GM18870 (cell line): ENCODE measurements around the gene ETV6.

Experiments used
- ATAC-seq: cut with Tn5 transposase; IDR thresholded peaks from one replicate; pipeline ENCODE4 v1.9.1; 2021; ENCODE audit warnings: moderate library complexity; ENCODE audit not compliant: unreplicated experiment

ETV6 gene

GRCh38 chr12:11713202-11713601 is 63.7 kb downstream of the ETV6 start:
- no peak for ATAC-seq

GRCh38 chr12:11714626-11715025 is 65.2 kb downstream of the ETV6 start:
- ATAC-seq: no peak

GRCh38 chr12:11715621-11716020 is 66.1 kb downstream of the ETV6 start:
- no peak for ATAC-seq

GRCh38 chr12:11716794-11717518 is 67.5 kb downstream of the ETV6 start:
- ATAC-seq: no peak

- no peak for ATAC-seq
Observed at GRCh38 chr12:11717519-11717961, 68.1 kb downstream of the ETV6 start.

GRCh38 chr12:11718105-11718504 is 68.6 kb downstream of the ETV6 start:
- ATAC-seq: no peak

- no peak for ATAC-seq
Observed at GRCh38 chr12:11718768-11719253, 69.3 kb downstream of the ETV6 start.

- ATAC-seq: no peak
Observed at GRCh38 chr12:11719678-11720099, 70.2 kb downstream of the ETV6 start.

- ATAC-seq: no peak
Observed at GRCh38 chr12:11722071-11722470, 72.6 kb downstream of the ETV6 start.

- no peak for ATAC-seq
Observed at GRCh38 chr12:11722578-11723138, 73.2 kb downstream of the ETV6 start.

- no peak for ATAC-seq
Observed at GRCh38 chr12:11723993-11724392, 74.5 kb downstream of the ETV6 start.

GRCh38 chr12:11724888-11725311 is 75.4 kb downstream of the ETV6 start:
- ATAC-seq: no peak

GRCh38 chr12:11725686-11726085 is 76.2 kb downstream of the ETV6 start:
- no peak for ATAC-seq

- no peak for ATAC-seq
Observed at GRCh38 chr12:11726659-11727058, 77.2 kb downstream of the ETV6 start.

- ATAC-seq: no peak
Observed at GRCh38 chr12:11727133-11727664, 77.7 kb downstream of the ETV6 start.

- no peak for ATAC-seq
Observed at GRCh38 chr12:11728154-11728755, 78.8 kb downstream of the ETV6 start.

- no peak for ATAC-seq
Observed at GRCh38 chr12:11729008-11729407, 79.5 kb downstream of the ETV6 start.

- ATAC-seq: no peak
Observed at GRCh38 chr12:11729439-11730150, 80.1 kb downstream of the ETV6 start.

GRCh38 chr12:11730299-11731041 is 81.0 kb downstream of the ETV6 start:
- no peak for ATAC-seq

GRCh38 chr12:11731042-11731357 is 81.5 kb downstream of the ETV6 start:
- no peak for ATAC-seq

GRCh38 chr12:11731455-11731854 is 82.0 kb downstream of the ETV6 start:
- ATAC-seq: no peak
